ENCODE results near the gene SS18.

The SS18 gene

DNA sequence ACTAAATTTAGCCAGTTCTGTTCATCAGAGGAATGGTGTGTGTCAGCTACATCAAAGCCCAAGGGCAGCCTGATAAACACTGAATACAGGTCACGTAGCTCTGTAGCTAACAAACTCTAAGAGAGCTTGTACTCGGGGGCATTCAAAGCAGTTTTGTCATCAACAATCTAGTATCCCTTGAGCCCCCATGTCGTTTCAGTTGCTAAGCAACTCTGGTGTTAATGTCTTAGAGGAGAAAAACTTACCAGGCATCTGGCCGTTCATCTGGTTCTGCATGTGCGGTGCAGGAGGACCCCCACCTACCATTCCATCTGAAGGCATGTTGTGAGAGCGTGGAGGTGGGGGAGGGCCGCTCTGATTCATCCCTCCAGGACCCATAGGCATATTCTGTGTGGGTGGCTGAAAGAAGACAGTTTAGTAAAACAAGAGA lies 33.1 kb downstream of the SS18 start:
- no peaks in the 10 kb centered on the region for H3F3A ChIP-seq (ENCODE audit: low read depth)
- H3K36me3 ChIP-seq (ENCODE audit: insufficient read depth, low read length), result peaks cover 55% of the 10 kb centered on the region
- H3K9me2 ChIP-seq (replicated peaks; ENCODE audit: low read depth, low read length), result no peaks in the 10 kb centered on the region
- no peaks in the 10 kb centered on the region for H3K27me3 ChIP-seq (ENCODE audit: insufficient read depth, low read length, poor library complexity, severe bottlenecking)
- no peak overlapping the region for H3K4me3 ChIP-seq (ENCODE audit: low read length, poor library complexity, severe bottlenecking)
- no peak for TF ChIP-seq EZH2phosphoT487 (IDR thresholded peaks at IDR 0.05; ENCODE audit: borderline replicate concordance)
- TF ChIP-seq, protein P1, sequence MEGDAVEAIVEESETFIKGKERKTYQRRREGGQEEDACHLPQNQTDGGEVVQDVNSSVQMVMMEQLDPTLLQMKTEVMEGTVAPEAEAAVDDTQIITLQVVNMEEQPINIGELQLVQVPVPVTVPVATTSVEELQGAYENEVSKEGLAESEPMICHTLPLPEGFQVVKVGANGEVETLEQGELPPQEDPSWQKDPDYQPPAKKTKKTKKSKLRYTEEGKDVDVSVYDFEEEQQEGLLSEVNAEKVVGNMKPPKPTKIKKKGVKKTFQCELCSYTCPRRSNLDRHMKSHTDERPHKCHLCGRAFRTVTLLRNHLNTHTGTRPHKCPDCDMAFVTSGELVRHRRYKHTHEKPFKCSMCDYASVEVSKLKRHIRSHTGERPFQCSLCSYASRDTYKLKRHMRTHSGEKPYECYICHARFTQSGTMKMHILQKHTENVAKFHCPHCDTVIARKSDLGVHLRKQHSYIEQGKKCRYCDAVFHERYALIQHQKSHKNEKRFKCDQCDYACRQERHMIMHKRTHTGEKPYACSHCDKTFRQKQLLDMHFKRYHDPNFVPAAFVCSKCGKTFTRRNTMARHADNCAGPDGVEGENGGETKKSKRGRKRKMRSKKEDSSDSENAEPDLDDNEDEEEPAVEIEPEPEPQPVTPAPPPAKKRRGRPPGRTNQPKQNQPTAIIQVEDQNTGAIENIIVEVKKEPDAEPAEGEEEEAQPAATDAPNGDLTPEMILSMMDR (conservative IDR thresholded peaks at IDR 0.05; ENCODE audit: low read length), result no peak
- H3K4me2 ChIP-seq (ENCODE audit: low read depth, low read length, poor library complexity, severe bottlenecking), result no peak overlapping the region
- no peaks in the 10 kb centered on the region for H3K9me3 ChIP-seq (ENCODE audit: insufficient read depth, low read depth, low read length)
- H2AFZ ChIP-seq (ENCODE audit: low read length), result no peak overlapping the region
- peaks cover 20% of the 10 kb centered on the region; the same call in 1 of the 2 replicates for H3K79me2 ChIP-seq (ENCODE audit: insufficient read depth, low read length)
- H3K4me1 ChIP-seq (ENCODE audit: insufficient read depth, low read length, poor library complexity, severe bottlenecking), result peaks cover 4% of the 10 kb centered on the region
- no peak overlapping the region for H3K9ac ChIP-seq (ENCODE audit: low read depth, low read length, poor library complexity, severe bottlenecking)
- peaks cover 1% of the 10 kb centered on the region for H4K20me1 ChIP-seq (ENCODE audit: insufficient read depth, low read length, poor library complexity, severe bottlenecking)

DNA sequence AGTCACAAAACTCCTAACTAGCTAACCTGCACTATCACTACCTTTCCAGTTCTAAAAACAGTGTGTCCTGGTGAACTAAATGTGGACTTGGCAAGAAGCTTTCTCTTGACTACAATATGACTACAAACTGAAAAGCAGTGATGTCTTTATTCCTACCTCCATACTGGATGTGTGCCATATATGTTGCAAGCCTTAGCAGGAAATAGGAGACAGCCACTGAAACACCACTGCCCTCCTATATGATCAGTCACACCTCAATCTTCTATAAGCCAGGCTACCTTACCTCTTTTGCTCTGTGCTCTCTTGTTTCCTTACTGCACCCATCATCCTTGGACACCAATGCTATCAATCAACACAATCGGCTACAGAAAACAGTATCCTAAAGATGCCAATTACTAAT lies 34.1 kb downstream of the SS18 start:
- peaks cover 4% of the 10 kb centered on the region for H3K4me1 ChIP-seq (ENCODE audit: insufficient read depth, low read length, poor library complexity, severe bottlenecking)
- H3K9ac ChIP-seq (ENCODE audit: low read depth, low read length, poor library complexity, severe bottlenecking), result no peak overlapping the region
- H2AFZ ChIP-seq (ENCODE audit: low read length), result no peak overlapping the region
- no peaks in the 10 kb centered on the region for H3F3A ChIP-seq (ENCODE audit: low read depth)
- no peak overlapping the region for H3K4me3 ChIP-seq (ENCODE audit: low read length, poor library complexity, severe bottlenecking)
- H3K79me2 ChIP-seq (ENCODE audit: insufficient read depth, low read length), result peaks cover 17% of the 10 kb centered on the region; the same call in 1 of the 2 replicates
- H4K20me1 ChIP-seq (ENCODE audit: insufficient read depth, low read length, poor library complexity, severe bottlenecking), result peaks cover 6% of the 10 kb centered on the region
- TF ChIP-seq, protein P1 (conservative IDR thresholded peaks at IDR 0.05; ENCODE audit: low read length), result no peak
- TF ChIP-seq EZH2phosphoT487 (IDR thresholded peaks at IDR 0.05; ENCODE audit: borderline replicate concordance), result no peak
- H3K9me2 ChIP-seq (replicated peaks; ENCODE audit: low read depth, low read length), result no peaks in the 10 kb centered on the region
- peaks cover 63% of the 10 kb centered on the region for H3K36me3 ChIP-seq (ENCODE audit: insufficient read depth, low read length)
- no peaks in the 10 kb centered on the region for H3K9me3 ChIP-seq (ENCODE audit: insufficient read depth, low read depth, low read length)
- no peak overlapping the region for H3K4me2 ChIP-seq (ENCODE audit: low read depth, low read length, poor library complexity, severe bottlenecking)
- no peaks in the 10 kb centered on the region for H3K27me3 ChIP-seq (ENCODE audit: insufficient read depth, low read length, poor library complexity, severe bottlenecking)

DNA sequence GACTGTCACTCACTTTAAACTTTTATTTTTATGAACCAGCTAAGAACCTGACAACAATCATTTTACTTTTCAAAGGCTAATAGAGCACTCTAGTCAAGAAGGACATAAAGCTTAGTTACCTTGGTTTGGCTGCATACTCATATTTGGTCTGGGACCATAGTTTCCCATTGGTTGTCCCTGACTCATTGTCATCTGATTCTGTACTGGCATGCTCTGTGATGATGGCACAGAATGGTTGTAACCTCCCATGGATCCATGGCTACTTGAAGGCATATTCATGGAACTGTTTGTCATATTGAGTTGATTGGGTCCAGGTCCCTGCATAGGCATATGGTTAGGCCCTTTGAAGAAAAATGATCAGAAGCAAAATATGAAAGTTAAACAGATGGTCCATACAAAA lies 37.9 kb downstream of the SS18 start:
- no peak overlapping the region for H2AFZ ChIP-seq (ENCODE audit: low read length)
- peaks cover 3% of the 10 kb centered on the region; the same call in 1 of the 2 replicates for H3K79me2 ChIP-seq (ENCODE audit: insufficient read depth, low read length)
- H4K20me1 ChIP-seq (ENCODE audit: insufficient read depth, low read length, poor library complexity, severe bottlenecking), result peaks cover 11% of the 10 kb centered on the region
- no peaks in the 10 kb centered on the region for H3K9me2 ChIP-seq (replicated peaks; ENCODE audit: low read depth, low read length)
- H3K36me3 ChIP-seq (ENCODE audit: insufficient read depth, low read length), result peaks cover 71% of the 10 kb centered on the region
- H3K4me3 ChIP-seq (ENCODE audit: low read length, poor library complexity, severe bottlenecking), result no peak overlapping the region
- no peaks in the 10 kb centered on the region for H3K4me1 ChIP-seq (ENCODE audit: insufficient read depth, low read length, poor library complexity, severe bottlenecking)
- no peak overlapping the region for H3K9ac ChIP-seq (ENCODE audit: low read depth, low read length, poor library complexity, severe bottlenecking)
- no peak for TF ChIP-seq EZH2phosphoT487 (IDR thresholded peaks at IDR 0.05; ENCODE audit: borderline replicate concordance)
- TF ChIP-seq, protein P1 (conservative IDR thresholded peaks at IDR 0.05; ENCODE audit: low read length), result no peak
- no peaks in the 10 kb centered on the region for H3F3A ChIP-seq (ENCODE audit: low read depth)
- no peaks in the 10 kb centered on the region for H3K9me3 ChIP-seq (ENCODE audit: insufficient read depth, low read depth, low read length)
- no peak overlapping the region for H3K4me2 ChIP-seq (ENCODE audit: low read depth, low read length, poor library complexity, severe bottlenecking)
- no peaks in the 10 kb centered on the region for H3K27me3 ChIP-seq (ENCODE audit: insufficient read depth, low read length, poor library complexity, severe bottlenecking)

All from Loucy (cell line).